ENCODE data around the gene HAS3. TPM values are rescaled to one million over a fixed set of nuclear protein-coding genes. Genes with fewer than 3 reads are reported as not detected.
A peak's percentile ranks its signal among the peaks of the same experiment; 100 is the strongest.

HAS3 gene
- total RNA-seq, 1 experiment from 2014 or later: 66.9 TPM

DNA sequence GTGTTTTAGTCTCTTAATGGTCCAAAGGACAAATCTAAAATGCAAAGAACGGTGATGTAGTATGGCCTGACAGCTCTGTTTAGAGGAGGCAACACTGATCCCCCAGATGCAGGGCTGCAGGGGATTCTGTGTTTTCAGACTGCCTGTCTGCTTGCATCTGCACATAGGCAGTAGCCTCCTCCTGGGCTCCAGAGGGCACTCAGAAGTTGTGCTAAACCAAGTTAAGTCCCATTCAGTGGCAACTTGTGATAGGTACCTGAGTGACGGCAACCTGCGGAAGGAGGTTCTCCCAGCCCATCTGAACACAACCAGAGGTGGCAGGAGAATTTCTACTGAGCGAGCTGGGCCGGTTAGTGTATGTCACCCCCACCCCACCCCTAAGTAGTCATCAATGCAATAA lies 9.9 kb downstream of the HAS3 start (continued):
- TF ChIP-seq, protein P1, sequence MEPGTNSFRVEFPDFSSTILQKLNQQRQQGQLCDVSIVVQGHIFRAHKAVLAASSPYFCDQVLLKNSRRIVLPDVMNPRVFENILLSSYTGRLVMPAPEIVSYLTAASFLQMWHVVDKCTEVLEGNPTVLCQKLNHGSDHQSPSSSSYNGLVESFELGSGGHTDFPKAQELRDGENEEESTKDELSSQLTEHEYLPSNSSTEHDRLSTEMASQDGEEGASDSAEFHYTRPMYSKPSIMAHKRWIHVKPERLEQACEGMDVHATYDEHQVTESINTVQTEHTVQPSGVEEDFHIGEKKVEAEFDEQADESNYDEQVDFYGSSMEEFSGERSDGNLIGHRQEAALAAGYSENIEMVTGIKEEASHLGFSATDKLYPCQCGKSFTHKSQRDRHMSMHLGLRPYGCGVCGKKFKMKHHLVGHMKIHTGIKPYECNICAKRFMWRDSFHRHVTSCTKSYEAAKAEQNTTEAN (CRISPR knock-in tag; IDR thresholded peaks at IDR 0.05): no peak

DNA sequence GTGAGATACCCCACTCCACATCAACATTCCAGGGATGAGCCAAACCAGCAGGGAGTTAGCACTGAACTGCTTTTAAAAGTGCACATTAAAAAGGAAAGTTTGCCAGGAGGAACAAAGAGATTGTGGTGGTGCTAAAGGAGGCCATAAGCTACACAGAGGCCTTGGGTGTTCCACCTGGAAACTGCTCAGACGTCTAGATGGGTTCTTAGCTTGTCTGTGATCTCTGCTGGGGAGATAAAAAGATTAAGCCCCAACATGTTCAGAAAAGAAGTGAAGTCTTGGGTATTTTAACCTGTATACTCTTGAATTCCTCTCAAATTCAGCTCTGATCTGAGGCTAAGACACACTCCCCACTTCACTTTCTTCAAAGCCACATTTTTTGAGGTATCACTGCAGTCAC lies 10.4 kb downstream of the HAS3 start:
- Mint-ChIP-seq H3K4me1 (peaks cover 15% of the 10 kb centered on the region), H3K27me3 (ENCODE audit: low read depth) (no peaks in the 10 kb centered on the region), H3K9me3 (no peaks in the 10 kb centered on the region), H3K27ac (peak overlapping the region; percentile 32; the same call in 1 of the 2 replicates), H3K4me3 (no peak overlapping the region), H3K36me3 (peaks cover 88% of the 10 kb centered on the region)
- ChIA-PET CTCF (interaction anchor here (0.9 kb wide), 2 partner anchors 12 to 14 kb away, joined by 4 to 6 read pairs; no protein-coding TSS in a partner anchor), POLR2A (no interaction called here)
- DNase-seq (ENCODE audit: low spot score) (no peak), ATAC-seq (no peak)
- no peak for TF ChIP-seq USF1 (CRISPR knock-in tag; IDR thresholded peaks at IDR 0.05)
- no peak for TF ChIP-seq IRF2 (CRISPR knock-in tag; IDR thresholded peaks at IDR 0.05; ENCODE audit: borderline replicate concordance, low read depth)
- no peak for TF ChIP-seq ETV6 (CRISPR knock-in tag; IDR thresholded peaks at IDR 0.05)
- TF ChIP-seq SOX15 (CRISPR knock-in tag; IDR thresholded peaks at IDR 0.05): no peak
- TF ChIP-seq NR1H2 (CRISPR knock-in tag; IDR thresholded peaks at IDR 0.05): no peak
- TF ChIP-seq MYBL2 (CRISPR knock-in tag; IDR thresholded peaks at IDR 0.05): no peak
- TF ChIP-seq, protein P2, sequence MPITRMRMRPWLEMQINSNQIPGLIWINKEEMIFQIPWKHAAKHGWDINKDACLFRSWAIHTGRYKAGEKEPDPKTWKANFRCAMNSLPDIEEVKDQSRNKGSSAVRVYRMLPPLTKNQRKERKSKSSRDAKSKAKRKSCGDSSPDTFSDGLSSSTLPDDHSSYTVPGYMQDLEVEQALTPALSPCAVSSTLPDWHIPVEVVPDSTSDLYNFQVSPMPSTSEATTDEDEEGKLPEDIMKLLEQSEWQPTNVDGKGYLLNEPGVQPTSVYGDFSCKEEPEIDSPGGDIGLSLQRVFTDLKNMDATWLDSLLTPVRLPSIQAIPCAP (CRISPR knock-in tag; IDR thresholded peaks at IDR 0.05): no peak
- no peak for TF ChIP-seq ZMAT4 (CRISPR knock-in tag; IDR thresholded peaks at IDR 0.05)
- no peak for TF ChIP-seq TP53 (CRISPR knock-in tag; IDR thresholded peaks at IDR 0.05)
- TF ChIP-seq, protein P3, sequence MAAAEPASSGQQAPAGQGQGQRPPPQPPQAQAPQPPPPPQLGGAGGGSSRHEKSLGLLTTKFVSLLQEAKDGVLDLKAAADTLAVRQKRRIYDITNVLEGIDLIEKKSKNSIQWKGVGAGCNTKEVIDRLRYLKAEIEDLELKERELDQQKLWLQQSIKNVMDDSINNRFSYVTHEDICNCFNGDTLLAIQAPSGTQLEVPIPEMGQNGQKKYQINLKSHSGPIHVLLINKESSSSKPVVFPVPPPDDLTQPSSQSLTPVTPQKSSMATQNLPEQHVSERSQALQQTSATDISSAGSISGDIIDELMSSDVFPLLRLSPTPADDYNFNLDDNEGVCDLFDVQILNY (CRISPR knock-in tag; IDR thresholded peaks at IDR 0.05): no peak
- no peak for TF ChIP-seq FOXP4 (CRISPR knock-in tag; IDR thresholded peaks at IDR 0.05)
- no peak for TF ChIP-seq ZNF532 (CRISPR knock-in tag; IDR thresholded peaks at IDR 0.05; ENCODE audit: borderline replicate concordance)
- TF ChIP-seq RELA (CRISPR knock-in tag; IDR thresholded peaks at IDR 0.05; ENCODE audit: borderline replicate concordance): no peak
- no peak for TF ChIP-seq TCF7 (CRISPR knock-in tag; IDR thresholded peaks at IDR 0.05; ENCODE audit: low read depth)
- no peak for TF ChIP-seq HMGXB4 (CRISPR knock-in tag; IDR thresholded peaks at IDR 0.05)
